ENCODE measurements around the gene RIMKLA. TPM values are rescaled to one million over a fixed set of nuclear protein-coding genes. Genes with fewer than 3 reads are reported as not detected.

Gene RIMKLA
- total RNA-seq, 1 donor from 2014 or later: 1.2 TPM

DNA sequence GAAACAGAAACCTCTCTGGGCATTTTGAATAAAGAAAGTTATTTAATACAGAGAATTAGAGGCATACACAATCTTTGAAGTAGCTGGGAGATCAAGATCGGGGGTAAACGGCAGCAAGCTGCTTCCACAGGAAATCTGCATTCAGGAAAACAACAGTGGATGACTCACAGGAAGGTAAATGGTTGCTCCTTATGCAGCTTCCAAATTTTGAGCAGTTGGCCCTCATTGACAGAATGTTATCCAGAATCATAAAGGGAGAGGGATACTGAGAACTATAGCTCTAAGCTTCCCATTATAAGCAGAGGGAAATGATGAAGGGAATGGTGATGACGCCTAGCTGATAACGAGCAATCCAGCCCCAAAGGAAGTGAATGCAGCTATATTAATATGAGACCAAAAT, 46.6 kb downstream of the RIMKLA start:
- intact Hi-C loops (cut with micrococcal nuclease): no loop called here

DNA sequence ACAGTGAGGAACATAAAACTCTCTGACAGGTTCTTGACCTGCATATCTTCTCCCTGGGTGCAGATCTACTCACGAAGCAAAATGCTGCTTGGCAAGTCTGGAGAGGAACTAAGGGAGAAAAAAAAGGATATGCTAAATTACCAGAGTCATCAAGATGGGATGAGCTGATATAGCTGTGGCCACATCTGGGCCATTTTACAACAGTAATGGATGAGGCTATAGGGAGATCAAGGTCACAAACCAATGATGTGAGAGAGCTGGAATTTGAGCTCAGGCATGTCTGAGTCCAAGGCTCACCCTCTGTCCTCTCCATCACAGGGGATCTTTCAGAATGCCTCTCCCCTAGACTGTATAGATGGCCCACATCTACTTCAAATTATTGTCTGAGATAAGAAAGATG, 49.0 kb downstream of the RIMKLA start:
- intact Hi-C loops (cut with micrococcal nuclease): no loop called here

DNA sequence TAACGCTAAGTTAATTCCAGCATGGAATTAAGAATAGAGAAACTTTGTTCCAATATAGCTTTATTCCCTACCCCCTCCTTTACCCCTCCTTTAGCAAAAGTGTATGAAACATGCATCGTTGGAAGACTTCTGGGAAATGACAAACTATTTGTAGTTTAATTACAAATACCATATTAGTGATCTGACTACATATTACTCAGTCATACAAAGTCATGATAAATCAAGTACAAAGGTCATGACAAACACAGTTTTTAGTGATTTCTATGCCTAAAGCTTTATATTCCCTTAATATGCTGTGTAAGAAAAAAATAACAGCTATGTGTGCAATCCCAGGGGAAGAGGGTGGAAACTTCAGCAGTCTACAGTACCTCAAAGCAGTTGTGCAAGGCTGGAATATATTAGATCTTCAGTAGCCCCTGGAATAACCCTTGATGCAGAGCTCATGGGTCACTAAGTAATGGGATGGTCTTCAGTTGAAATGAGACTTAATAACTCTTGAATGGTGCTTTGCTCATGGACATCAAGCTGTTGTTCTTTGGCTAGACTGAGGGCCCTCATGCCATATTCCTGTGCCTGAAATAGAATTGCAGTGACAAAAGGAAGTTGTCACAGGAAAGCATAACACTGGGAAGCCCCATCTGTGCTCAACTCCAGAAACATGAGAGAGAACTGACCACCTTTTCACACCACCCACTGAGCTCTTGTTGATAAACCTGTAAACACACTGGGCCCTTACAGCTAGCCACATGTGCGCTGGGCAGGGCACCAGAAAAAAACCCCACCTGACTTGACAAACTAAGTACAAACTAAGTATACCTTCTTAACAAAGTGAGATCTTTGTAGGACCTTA, 49.9 kb downstream of the RIMKLA start:
- intact Hi-C loops (cut with micrococcal nuclease): no loop called here

DNA sequence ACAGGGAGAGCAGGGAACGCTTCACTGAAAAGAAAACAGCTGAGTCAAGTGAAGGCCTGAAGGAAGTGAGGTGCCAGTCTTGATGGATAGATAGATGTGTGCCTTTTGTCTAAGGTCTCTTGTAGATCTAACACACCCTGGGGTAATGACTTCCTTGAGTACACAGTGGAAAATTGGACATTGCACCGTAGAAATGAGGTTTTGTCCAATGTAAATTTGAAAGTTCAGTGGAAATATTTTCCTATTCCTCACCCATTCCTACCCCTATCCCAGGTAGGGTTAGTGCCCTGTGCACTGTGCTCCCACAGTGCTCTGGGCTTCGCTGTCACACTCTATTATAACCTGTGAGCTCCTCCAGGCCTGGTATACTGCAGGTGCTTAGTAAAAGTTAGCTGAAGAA, 50.9 kb downstream of the RIMKLA start:
- intact Hi-C loops (cut with micrococcal nuclease): no loop called here

DNA sequence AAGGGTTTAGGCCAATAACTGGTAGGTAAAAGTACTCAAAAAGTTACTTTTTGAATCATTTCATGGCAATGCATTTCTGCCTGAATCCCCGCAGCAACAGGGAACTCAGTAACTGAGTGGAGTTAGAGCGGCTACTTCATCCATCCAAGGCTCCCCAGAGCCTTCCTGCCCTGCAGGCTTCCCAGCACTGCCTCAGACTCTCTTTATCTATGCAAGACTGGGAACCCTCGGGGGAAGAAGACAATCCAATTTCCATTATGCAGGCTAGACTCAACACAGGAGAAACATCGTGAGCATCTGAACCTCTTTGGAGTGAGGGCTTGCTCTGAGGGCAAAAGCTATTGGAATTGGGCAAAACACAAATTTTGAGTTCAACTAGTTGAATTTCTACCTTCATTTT, 52.1 kb downstream of the RIMKLA start:
- intact Hi-C loops (cut with micrococcal nuclease): no loop called here

DNA sequence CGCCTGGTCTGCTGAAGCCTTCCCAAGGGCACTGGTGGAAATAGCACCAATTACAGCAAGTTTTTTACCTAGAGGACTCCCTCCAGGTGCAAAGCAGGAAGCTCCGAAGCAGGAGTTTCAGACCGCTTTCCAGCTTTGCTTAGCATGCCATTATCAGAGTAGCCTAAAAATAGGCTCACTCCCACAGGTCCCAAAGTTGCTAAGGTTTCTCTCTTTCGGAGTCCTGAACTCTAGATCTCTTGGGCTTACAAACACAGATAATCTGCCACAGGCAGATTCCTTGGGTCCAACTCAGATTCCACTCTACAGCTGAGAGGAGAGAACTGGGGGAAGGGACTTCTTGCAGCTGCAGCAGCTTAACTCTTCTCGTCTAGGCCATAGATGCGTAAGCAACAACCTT, 52.8 kb downstream of the RIMKLA start:
- intact Hi-C loops (cut with micrococcal nuclease): no loop called here

DNA sequence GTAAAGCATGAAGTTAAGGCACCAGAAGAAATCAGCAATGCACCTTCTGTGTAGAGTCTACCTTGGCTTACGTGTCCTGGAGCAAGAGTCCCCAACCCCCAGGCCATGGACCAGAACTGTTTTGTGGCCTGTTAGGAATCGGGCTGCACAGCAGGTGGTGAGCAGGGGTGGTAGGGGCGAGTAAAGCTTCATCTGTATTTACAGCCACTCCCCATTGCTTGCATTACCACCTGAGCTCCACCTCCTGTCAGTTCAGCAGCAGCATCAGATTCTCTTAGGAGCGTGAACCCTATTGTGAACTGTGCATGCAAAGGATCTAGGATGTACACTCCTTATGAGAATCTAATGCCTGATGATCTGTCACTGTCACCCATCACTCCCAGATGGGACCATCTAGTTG, 53.7 kb downstream of the RIMKLA start:
- intact Hi-C loops (cut with micrococcal nuclease): no loop called here

DNA sequence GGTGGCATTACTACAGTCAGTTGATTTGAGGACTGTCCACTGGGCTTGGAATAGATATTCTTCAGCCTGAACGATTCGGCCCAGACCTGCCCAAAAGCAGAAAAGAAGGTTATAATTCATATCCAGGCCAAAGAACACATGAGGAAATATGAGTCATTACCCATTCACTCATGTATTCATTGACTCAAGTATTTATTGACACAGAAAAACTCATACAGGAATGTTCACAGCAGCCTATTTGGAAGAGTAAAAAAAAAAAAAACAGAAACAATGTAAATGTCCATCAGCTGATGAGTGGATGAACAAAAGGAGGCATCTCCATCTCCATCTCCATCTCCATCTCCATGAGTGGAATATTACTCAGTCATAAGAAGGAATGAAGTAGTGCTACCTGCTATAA, 59.3 kb downstream of the RIMKLA start:
- intact Hi-C loops (cut with micrococcal nuclease): no loop called here

DNA sequence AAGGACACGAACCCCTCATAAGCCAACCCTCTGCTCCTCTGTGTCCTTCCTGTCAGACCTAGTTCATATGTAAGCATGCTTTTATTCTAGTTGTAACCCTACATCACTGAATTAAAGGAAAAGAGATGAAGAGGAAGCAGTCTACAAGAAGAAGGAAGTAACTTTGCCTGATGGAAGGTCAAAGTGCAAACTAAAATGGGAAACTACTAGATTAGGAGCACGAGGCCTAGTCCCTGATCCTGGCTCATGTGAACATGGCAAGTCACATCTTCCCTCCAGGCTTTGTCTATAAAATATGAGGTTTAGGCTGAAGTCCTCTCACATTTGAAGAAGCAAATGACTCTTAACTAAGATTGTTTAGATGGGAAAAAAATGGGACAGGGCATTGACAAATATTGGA, 62.1 kb downstream of the RIMKLA start:
- intact Hi-C loops (cut with micrococcal nuclease): no loop called here

DNA sequence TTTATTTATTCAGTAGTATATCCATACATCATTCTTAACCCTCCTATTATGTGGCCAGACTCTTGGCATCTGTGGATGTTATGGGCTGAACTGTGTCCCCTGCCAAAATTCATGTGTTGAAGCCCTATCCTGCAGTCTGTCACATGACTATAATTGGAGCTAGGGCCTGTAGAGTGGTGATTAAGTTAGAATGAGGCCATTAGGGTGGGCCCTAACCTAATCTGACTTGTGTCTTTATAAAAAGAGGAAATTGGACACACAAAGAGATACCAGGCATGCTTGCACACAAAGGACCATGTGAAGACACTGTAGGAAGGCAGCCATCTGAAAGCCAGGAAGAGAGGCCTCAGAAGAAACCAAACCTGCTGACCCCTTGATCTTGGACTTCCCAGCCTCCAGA, 68.7 kb downstream of the RIMKLA start:
- intact Hi-C loops (cut with micrococcal nuclease): no loop called here

DNA sequence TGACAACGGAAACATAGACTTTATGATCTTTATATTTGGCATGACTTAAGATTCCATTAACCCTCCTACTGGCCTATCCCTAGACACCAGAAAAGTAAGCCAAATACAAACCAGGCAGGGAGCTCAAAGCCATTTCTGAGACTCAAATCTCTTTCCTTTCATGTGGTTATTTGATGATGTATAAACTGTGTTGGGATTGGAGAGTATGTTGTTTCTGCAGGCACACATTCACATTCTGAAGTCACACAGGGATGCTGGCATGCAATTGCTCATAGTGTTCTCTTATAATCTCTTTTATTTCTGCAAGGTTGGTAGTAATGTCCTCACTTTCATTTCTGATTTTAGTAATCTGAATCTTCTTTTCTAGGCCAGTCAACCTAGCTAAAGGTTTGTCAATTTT, 69.5 kb downstream of the RIMKLA start:
- intact Hi-C loops (cut with micrococcal nuclease): loop anchor here (10.0 kb wide), 2 partner anchors 395 to 725 kb away; partner anchors contain the start of genes CFAP57, EBNA1BP2 and ZNF691

DNA sequence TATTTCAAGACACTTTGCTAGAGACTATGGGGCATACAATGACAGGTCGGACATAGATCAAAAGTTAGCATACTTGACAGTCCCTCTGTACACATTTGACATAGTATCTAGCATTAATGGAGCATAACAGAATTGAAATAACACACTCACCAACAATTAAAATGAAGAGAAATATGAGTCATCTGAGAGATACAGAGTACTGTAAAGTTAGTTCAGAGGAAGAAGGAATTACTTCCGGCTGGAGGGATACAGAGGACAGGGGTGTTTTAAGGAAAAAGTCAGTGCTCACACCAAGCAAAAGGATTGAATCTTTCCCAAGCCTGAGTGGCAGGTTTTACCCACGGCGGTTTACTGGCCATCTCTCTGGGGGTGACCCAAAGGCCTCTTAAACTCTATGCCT, 72.8 kb downstream of the RIMKLA start:
- intact Hi-C loops (cut with micrococcal nuclease): loop anchor here (10.0 kb wide), 2 partner anchors 391 to 721 kb away; partner anchors contain the start of genes CFAP57, EBNA1BP2 and ZNF691

DNA sequence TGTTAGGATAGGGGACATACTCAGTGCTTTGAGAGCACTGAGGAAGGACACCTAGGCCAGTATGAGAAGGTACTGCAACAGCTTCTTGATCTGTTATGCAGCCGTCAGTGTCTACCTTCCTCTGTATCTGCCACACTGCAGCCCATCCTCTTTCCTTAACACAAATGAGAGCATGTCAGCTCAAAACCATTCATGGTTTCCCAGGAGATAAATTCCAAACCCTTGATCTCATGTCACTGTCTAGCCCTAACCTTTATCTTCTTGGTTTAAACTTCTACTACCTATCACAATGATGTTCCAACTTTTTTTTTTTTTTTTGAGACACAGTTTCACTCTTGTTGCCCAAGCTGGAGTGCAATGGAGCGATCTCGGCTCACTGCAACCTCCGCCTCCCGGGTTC, 73.8 kb downstream of the RIMKLA start:
- intact Hi-C loops (cut with micrococcal nuclease): loop anchor here (10.0 kb wide), 2 partner anchors 390 to 720 kb away; partner anchors contain the start of genes CFAP57, EBNA1BP2 and ZNF691

DNA sequence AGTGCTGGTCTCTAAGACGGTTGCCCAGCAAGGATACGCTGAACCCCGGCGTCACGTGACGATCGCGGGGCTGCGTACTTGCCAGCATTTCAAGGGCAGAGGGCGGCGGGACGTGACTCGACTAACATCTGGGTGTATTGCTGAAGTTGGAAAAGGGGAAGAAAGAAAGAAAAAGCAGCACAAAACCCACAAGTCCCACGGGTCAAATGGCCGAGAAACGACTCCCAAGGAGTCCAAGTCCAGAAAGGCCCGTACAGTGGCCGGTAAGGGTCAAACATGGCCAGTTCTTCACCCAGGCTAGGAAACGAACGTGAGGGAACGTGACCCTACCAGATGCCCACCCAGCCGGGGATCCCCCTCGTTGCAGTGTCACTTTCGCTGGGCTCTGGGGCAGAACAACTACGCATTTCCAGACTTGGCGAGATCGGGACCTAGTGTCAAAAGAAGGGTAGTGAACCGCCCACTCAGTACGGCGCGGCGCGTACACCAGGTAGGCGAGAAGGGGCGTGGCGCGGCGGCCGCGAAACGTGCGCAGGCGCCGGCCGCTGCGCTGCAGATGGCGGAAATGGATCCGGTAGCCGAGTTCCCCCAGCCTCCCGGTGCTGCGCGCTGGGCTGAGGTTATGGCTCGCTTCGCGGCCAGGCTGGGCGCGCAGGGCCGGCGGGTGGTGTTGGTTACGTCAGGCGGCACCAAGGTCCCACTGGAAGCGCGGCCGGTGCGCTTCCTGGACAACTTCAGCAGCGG, 75.6 kb downstream of the RIMKLA start, which contains the start of the genes PPCS and ZMYND12:
TSS of gene PPCS (plus strand) at position 534 of the 744 bp plus-strand sequence. CDS start at position 557, 23 bp downstream.
TSS of gene ZMYND12 (minus strand) at position 13 of the 744 bp plus-strand sequence. CDS start 25 bp downstream, outside the sequence.
- intact Hi-C loops (cut with micrococcal nuclease): loop anchor here (1.0 to 10.0 kb wide), 6 partner anchors 121 to 903 kb away; partner anchors contain the start of genes CDC20, CFAP57, EBNA1BP2 and FOXJ3

DNA sequence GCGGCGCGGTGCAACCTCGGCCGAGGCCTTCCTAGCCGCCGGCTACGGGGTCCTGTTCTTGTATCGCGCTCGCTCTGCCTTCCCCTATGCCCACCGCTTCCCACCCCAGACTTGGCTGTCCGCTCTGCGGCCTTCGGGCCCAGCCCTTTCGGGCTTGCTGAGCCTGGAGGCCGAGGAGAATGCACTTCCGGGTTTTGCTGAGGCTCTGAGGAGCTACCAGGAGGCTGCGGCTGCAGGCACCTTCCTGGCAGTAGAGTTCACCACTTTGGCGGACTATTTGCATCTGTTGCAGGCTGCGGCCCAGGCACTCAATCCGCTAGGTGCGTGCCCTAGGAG, 76.1 kb downstream of the RIMKLA start:
- intact Hi-C loops (cut with micrococcal nuclease): loop anchor here (1.0 to 10.0 kb wide), 6 partner anchors 121 to 902 kb away; partner anchors contain the start of genes CDC20, CFAP57, EBNA1BP2 and FOXJ3

DNA sequence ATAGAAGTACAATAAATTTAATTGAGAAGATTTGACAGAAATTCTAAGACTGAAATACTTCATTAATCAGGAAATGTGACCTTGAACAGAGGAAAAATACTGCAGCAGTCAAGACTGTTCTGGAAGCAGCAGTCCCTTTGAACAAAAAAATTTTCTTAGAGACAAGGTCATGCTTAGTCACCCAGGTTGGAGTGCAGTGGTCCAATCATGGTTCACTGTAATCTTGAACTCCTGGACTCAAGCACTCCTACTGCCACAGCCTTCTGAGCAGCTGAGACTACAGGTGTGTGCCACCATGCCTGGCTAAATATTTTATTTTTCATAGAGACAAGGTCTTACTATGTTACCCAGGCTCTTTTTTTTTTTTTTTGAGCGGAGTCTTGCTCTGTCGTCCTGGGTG, 80.6 kb downstream of the RIMKLA start:
- intact Hi-C loops (cut with micrococcal nuclease): loop anchor here (5.0 kb wide), 1 partner anchor 424 kb away; no protein-coding TSS in a partner anchor

DNA sequence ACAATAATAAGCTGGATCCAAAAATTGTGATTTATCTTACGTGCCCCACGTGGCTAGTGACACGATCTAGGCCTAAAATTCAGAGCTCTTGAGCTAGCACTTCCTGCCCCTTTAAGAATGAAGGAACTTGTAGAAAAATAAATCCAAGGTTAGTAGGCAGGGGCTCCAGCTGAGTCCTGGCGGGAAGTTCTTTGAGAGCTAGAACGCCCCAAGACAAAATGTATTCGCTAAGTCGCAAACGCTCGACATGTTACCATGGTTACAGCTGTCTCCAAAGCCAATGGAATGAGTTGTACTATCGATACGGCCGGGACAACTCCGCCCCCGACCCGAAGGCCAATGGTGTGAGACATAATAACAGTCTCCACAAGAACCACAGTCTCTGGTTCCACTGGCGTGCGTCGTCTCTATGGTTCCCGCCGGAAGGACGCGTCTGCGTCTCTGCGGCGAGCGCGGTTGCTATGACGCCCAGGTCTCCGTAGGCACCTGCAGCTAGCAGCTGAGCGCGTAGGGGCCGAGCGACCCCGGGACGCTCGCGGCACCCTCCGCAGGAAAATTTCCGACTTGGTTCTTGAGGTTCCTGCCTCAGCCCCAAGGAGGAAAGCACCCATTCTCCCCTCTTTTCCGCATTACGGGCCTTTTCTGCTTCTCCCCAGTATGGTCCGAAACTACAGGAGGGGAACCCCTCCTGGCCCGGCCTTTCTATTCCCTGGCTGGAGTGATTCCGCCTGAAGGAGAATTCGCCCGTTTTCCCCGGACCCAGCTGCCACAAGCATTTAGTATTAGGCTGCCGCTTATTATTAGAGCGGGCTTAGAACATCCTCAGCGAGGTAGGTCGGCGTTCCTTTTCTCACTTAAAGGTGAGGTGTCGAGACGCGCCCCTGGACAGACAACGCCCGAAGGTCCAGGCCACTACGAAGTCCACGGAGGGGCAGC, 82.5 kb downstream of the RIMKLA start, which contains the start of gene CCDC30:
TSS of gene CCDC30 (plus strand) at position 459 of the 936 bp plus-strand sequence. CDS start 17,266 bp downstream, outside the sequence.
- intact Hi-C loops (cut with micrococcal nuclease): loop anchor here (2.0 to 5.0 kb wide), 2 partner anchors 304 to 426 kb away; partner anchors contain the start of genes C1orf50 and P3H1

DNA sequence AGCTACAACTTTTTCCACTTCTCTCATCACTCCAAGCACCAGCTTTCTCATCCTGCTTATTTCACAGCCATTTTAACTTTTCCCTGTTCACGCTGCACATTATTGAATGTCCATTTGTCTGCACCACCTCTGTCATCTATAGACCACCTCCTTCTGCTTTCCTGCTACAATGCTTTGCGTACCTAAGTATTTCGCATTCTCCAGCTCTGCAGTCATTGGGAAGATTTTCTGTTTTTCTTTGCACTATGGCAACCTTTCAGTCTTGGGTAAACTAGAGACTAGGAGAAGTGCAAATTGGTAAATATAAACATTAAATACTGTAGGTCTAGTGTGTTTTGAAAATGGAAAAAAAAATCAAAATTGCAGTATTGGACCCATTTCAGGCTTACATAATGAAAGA, 83.3 kb downstream of the RIMKLA start:
- intact Hi-C loops (cut with micrococcal nuclease): loop anchor here (2.0 to 5.0 kb wide), 2 partner anchors 303 to 427 kb away; partner anchors contain the start of genes C1orf50 and P3H1

DNA sequence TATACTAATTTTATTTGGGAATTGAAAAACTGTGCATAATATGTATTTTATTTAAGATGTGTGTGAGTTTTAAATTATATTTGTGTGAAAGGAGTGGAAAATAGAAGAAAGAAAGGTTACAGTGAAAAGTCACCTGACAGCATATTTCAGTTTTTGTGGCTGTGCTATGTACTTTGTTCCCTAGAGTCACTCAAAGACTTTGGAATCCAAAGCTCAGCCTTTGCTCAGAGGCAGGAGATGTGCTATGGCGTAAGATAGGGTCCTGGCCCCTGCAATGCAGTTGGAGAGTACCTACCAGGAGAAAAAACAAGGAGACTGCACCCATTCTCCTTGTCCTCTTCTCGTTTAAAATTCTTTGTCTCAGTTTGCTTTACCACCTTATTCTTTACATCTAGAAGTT, 85.4 kb downstream of the RIMKLA start:
- intact Hi-C loops (cut with micrococcal nuclease): no loop called here

DNA sequence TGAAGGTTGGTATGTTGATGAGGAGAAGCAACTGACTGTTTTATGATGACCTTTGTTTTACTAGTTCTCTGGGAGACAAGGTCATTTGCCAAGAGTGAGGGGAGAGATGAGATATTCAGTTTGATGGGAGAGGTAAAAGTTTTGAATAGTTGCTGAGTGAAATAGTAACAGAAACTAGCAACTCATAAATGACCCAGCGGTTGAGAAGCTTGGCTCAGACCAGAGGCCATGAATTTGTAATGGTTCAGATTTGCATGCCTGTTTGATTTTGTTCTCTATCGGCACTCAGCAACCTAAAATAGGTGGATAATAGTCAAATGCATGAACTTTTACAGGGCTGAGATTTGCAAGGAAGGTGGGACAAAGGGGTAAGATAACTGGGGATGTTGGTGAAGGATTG, 89.1 kb downstream of the RIMKLA start:
- intact Hi-C loops (cut with micrococcal nuclease): no loop called here

Measured in T-helper 2 cell treated with Interferon-gamma antibody and Interleukin-4, amounts not matched to agents 100 ng/mL and 5 ng/mL, for 36 hours (primary cell).